IMR-90 (cell line): Measurements from ENCODE around the gene MYCBP2. TPM values are rescaled to one million over a fixed set of nuclear protein-coding genes. Genes with fewer than 3 reads are reported as not detected.

Source experiments
- ATAC-seq: fragments of 200-7000 bp; cut with Tn5 transposase; 2 replicates; pipeline ENCODE4 v1.9.1; 2020; ENCODE audit warnings: low read depth, mild to moderate bottlenecking, moderate library complexity
- BruUV-seq: library from RNA; stranded (reverse); fragments of 400-500 nt; replicated peaks from 2 replicates; lab custom pipeline; 2021; lab: Mats Ljungman, UMichigan
- CTCF ChIA-PET: fragments of 300-600 bp; formaldehyde crosslinking; extraction: SDS; loops from one replicate; lab custom pipeline; 2021; ENCODE audit warnings: antibody characterized with exemption; lab: Yijun Ruan, JAX
- POLR2A ChIA-PET: fragments of 300-600 bp; sonication (Branson Sonifier 250); formaldehyde crosslinking; loops from one replicate; lab custom pipeline; 2022; ENCODE audit warnings: antibody characterized with exemption; ENCODE audit not compliant: unreplicated experiment; lab: Charles Lee
- DNase-seq: peaks from one replicate; pipeline ENCODE4 v3.0.0; 2013
- H2AFZ ChIP-seq: replicated peaks from 2 replicates; pipeline ENCODE3; 2013; ENCODE audit warnings: low read length, mild to moderate bottlenecking; ENCODE audit not compliant: poor library complexity
- H2AK5ac ChIP-seq: 2 replicates; pipeline ENCODE4 v1.6.1; 2013; ENCODE audit warnings: low read depth, low read length, inconsistent platforms
- H2AK9ac ChIP-seq: replicated peaks from 2 replicates; pipeline ENCODE3; 2013; ENCODE audit warnings: mild to moderate bottlenecking, low read depth, low read length, moderate library complexity; ENCODE audit not compliant: poor library complexity
- H2BK120ac ChIP-seq: 2 replicates; pipeline ENCODE4 v1.6.1; 2013; ENCODE audit warnings: low read depth, low read length, inconsistent platforms
- H2BK15ac ChIP-seq: 3 replicates; pipeline ENCODE4 v1.6.1; 2013; ENCODE audit warnings: low read depth, low read length, inconsistent platforms
- H2BK20ac ChIP-seq: 2 replicates; pipeline ENCODE4 v1.6.1; 2013; ENCODE audit warnings: low read depth, mild to moderate bottlenecking, inconsistent platforms, low read length, moderate library complexity
- H2BK5ac ChIP-seq: 2 replicates; pipeline ENCODE4 v1.6.1; 2013; ENCODE audit warnings: mild to moderate bottlenecking, low read depth, low read length, inconsistent platforms; ENCODE audit not compliant: poor library complexity, severe bottlenecking
- H3K14ac ChIP-seq: replicated peaks from 2 replicates; pipeline ENCODE4 v1.6.1; 2013; ENCODE audit warnings: low read depth, low read length, inconsistent platforms
- H3K18ac ChIP-seq: 2 replicates; pipeline ENCODE4 v1.6.1; 2013; ENCODE audit warnings: low read depth, low read length, control low read depth
- H3K23ac ChIP-seq: 2 replicates; pipeline ENCODE4 v1.6.1; 2013; ENCODE audit warnings: low read depth, low read length, inconsistent platforms
- H3K27ac ChIP-seq: 2 replicates; pipeline ENCODE4 v1.5.1; 2013; ENCODE audit warnings: mild to moderate bottlenecking, control low read depth, low read length; ENCODE audit not compliant: insufficient read depth
- H3K27me3 ChIP-seq: 2 replicates; pipeline ENCODE4 v1.6.1; 2013; ENCODE audit warnings: low read length; ENCODE audit not compliant: control insufficient read depth, insufficient read depth
- H3K36me3 ChIP-seq: 2 replicates; pipeline ENCODE4 v1.6.1; 2013; ENCODE audit warnings: low read length, mixed read lengths; ENCODE audit not compliant: control insufficient read depth, insufficient read depth
- H3K4ac ChIP-seq: 2 replicates; pipeline ENCODE4 v1.6.1; 2013; ENCODE audit warnings: low read depth, low read length, inconsistent platforms
- H3K4me1 ChIP-seq: 2 replicates; pipeline ENCODE4 v1.6.1; 2013; ENCODE audit warnings: low read length, mixed read lengths; ENCODE audit not compliant: control insufficient read depth, insufficient read depth
- H3K4me2 ChIP-seq: 2 replicates; pipeline ENCODE4 v1.6.1; 2013; ENCODE audit warnings: low read depth, mild to moderate bottlenecking, control low read depth, low read length, moderate library complexity
- H3K4me3 ChIP-seq: 2 replicates; pipeline ENCODE4 v1.5.1; 2013; ENCODE audit warnings: low read depth, mild to moderate bottlenecking, control low read depth, low read length, moderate library complexity; ENCODE audit not compliant: insufficient read depth
- H3K56ac ChIP-seq: 2 replicates; pipeline ENCODE4 v1.6.1; 2013; ENCODE audit warnings: low read length, inconsistent platforms; ENCODE audit not compliant: insufficient read depth; ENCODE audit errors: extremely low read depth
- H3K79me1 ChIP-seq, 2 experiments: 2 replicates each; pipeline ENCODE4 v1.6.1; 2013; ENCODE audit warnings: low read length in 2 of 2, inconsistent platforms in 1 of 2, low read depth in 1 of 2
- H3K9ac ChIP-seq: 2 replicates; pipeline ENCODE4 v1.6.1; 2013; ENCODE audit warnings: low read depth, low read length, control low read depth
- H3K9me1 ChIP-seq: 2 replicates; pipeline ENCODE4 v1.6.1; 2013; ENCODE audit warnings: low read length, inconsistent platforms; ENCODE audit not compliant: insufficient read depth
- H3K9me3 ChIP-seq: 2 replicates; pipeline ENCODE4 v1.6.1; 2013; ENCODE audit warnings: low read length; ENCODE audit not compliant: control insufficient read depth, insufficient read depth
- H4K20me1 ChIP-seq: 2 replicates; pipeline ENCODE4 v1.6.1; 2013; ENCODE audit warnings: low read length, inconsistent platforms; ENCODE audit not compliant: insufficient read depth
- H4K5ac ChIP-seq: 2 replicates; pipeline ENCODE4 v1.6.1; 2013; ENCODE audit warnings: mild to moderate bottlenecking, low read depth, low read length, control low read depth
- H4K8ac ChIP-seq, 2 experiments: 2 replicates each; pipeline ENCODE4 v1.6.1; 2013; ENCODE audit warnings: low read depth in 2 of 2, low read length in 2 of 2, control low read depth in 1 of 2, inconsistent platforms in 1 of 2
- H4K91ac ChIP-seq: 2 replicates; pipeline ENCODE4 v1.6.1; 2013; ENCODE audit warnings: low read depth, low read length, inconsistent platforms; ENCODE audit not compliant: insufficient read depth
- ELK1 ChIP-seq: fragments of 150-350 bp; IDR thresholded peaks from 2 replicates; pipeline ENCODE4 v1.6.1; 2016; ENCODE audit warnings: low read depth, mild to moderate bottlenecking, low read length, moderate library complexity, borderline replicate concordance
- FOS ChIP-seq: fragments of 150-350 bp; IDR thresholded peaks from 2 replicates; pipeline ENCODE4 v1.6.1; 2016; ENCODE audit warnings: low read depth, low read length
- MAZ ChIP-seq: IDR thresholded peaks from 2 replicates; pipeline ENCODE4 v1.6.1; 2012; ENCODE audit warnings: low read depth, mild to moderate bottlenecking, low read length, improper control_type of control experiment, moderate library complexity, borderline replicate concordance
- NFE2L2 ChIP-seq: fragments of 150-350 bp; IDR thresholded peaks from 2 replicates; pipeline ENCODE4 v1.6.1; 2016; ENCODE audit warnings: low read depth, mild to moderate bottlenecking, low read length
- POLR2A ChIP-seq: IDR thresholded peaks from 2 replicates; pipeline ENCODE4 v1.6.1; 2012; ENCODE audit warnings: mild to moderate bottlenecking, low read depth, low read length
- RAD21 ChIP-seq: IDR thresholded peaks from 2 replicates; pipeline ENCODE4 v1.6.1; 2012; ENCODE audit warnings: low read length, improper control_type of control experiment
- RFX5 ChIP-seq: IDR thresholded peaks from 2 replicates; pipeline ENCODE4 v1.8.0; 2012; ENCODE audit warnings: low read depth, mild to moderate bottlenecking, low read length, moderate library complexity
- USF2 ChIP-seq: fragments of 150-350 bp; IDR thresholded peaks from 2 replicates; pipeline ENCODE4 v1.6.1; 2017; ENCODE audit warnings: mild to moderate bottlenecking, antibody characterized with exemption, low read length, low read depth
- WGBS, 2 experiments: methylation state at CpG; one replicate each; pipeline versions ENCODE4 v1.1.5 to v1.1.7; 2013; ENCODE audit warnings: missing lambda C conversion rate in 2 of 2; ENCODE audit not compliant: insufficient read length in 1 of 2; ENCODE audit errors: extremely low coverage in 2 of 2; 5-methylcytosine and 5-hydroxymethylcytosine counted together
- dilution Hi-C: fragments of 300-500 bp; cut with HindIII; formaldehyde crosslinking; loops from one replicate; pipeline ENCODE4 v1.14.3; 2018; ENCODE audit warnings: low sequenced_read_pairs; ENCODE audit not compliant: unreplicated experiment
- in situ Hi-C: fragments of 300-500 bp; cut with MboI; formaldehyde crosslinking; loops from 3 replicates; pipeline ENCODE4 v1.14.3; 2019; ENCODE audit warnings: low sequenced_read_pairs, inconsistent platforms, mixed read lengths
- intact Hi-C: fragments of 100-400 bp; cut with micrococcal nuclease; formaldehyde crosslinking; loops from 2 replicates; pipeline ENCODE4 v1.10.0; 2022
- polyA plus RNA-seq, 3 experiments: library from polyadenylated mRNA; depleted of rRNA; stranded (reverse); fragments of >200 nt; gene quantifications; 2 replicates each; pipeline ENCODE4 v1.2.3, GENCODE V29; 2012; ENCODE audit warnings: low replicate concordance in 1 of 3
- total RNA-seq: library from RNA; depleted of rRNA; stranded (reverse); fragments of >200 nt; gene quantifications from 2 replicates; pipeline ENCODE4 v1.2.3, GENCODE V29; 2012

MYCBP2 gene
- total and polyA plus RNA-seq, 2 of the 4 experiments (the other 2 are of a cell fraction), result 20.1 to 43.2 TPM

- ChIA-PET POLR2A (interaction anchor here (0.7 kb wide), 1 partner anchor 1213 kb away, joined by 11 read pairs; no protein-coding TSS in a partner anchor), CTCF (interaction anchor here (0.6 to 2.7 kb wide), 12 partner anchors 9 to 1180 kb away, joined by 3 to 15 read pairs (median 4); no protein-coding TSS in a partner anchor)
- Histone ChIP-seq H2AFZ (no peak overlapping the region), H3K9me1 (peaks cover 3% of the 10 kb centered on the region; the same call in 1 of the 2 replicates), H3K4me2 (no peak overlapping the region), H3K9me3 (no peaks in the 10 kb centered on the region), H4K8ac (no peak overlapping the region), H2AK5ac (no peak overlapping the region), H3K4me1 (no peaks in the 10 kb centered on the region), H3K14ac (no peak overlapping the region), H3K4ac (no peak overlapping the region), H3K23ac (no peak overlapping the region), H3K18ac (no peak overlapping the region), H2BK5ac (no peak overlapping the region), H3K4me3 (no peak overlapping the region), H2BK120ac (no peak overlapping the region), H2BK15ac (no peak overlapping the region), H2BK20ac (no peak overlapping the region), H3K79me1 (peaks cover 11 to 21% of the 10 kb centered on the region in 2 experiments), H4K20me1 (peaks cover 5% of the 10 kb centered on the region; the same call in 1 of the 2 replicates), H2AK9ac (no peak overlapping the region), H3K27me3 (no peaks in the 10 kb centered on the region), H3K9ac (no peak overlapping the region), H3K56ac (no peak overlapping the region), H4K5ac (no peak overlapping the region), H4K91ac (no peak overlapping the region), H3K36me3 (peaks cover 18% of the 10 kb centered on the region), H3K27ac (no peak overlapping the region)
- TF ChIP-seq MAZ, result no peak
- TF ChIP-seq FOS, result no peak
- no peak for TF ChIP-seq RAD21
- TF ChIP-seq RFX5, result no peak
- TF ChIP-seq NFE2L2, result no peak
- TF ChIP-seq USF2, result no peak
- no peak for TF ChIP-seq ELK1
- no peak for TF ChIP-seq POLR2A
- no peak for DNase-seq
- 68% methylated on average over 2 of the region's 4 CpGs; no CpG with 5 or more reads in 1 of the 2 experiments for WGBS, 2 experiments
- intact Hi-C loops (no loop called here), in situ Hi-C loops (no loop called here), dilution Hi-C loops (no loop called here)
- ATAC-seq, result no peak
- no TSS peak for BruUV-seq
These were observed 324.8 kb downstream of the MYCBP2 start for GRCh38 chr13:77001963-77002587.
